ENCODE results near the gene ZNF391. TPM values are rescaled to one million over a fixed set of nuclear protein-coding genes. Genes with fewer than 3 reads are reported as not detected.
"Not testable (repeated sequence)": the region's sequence is repeated elsewhere in the genome, so short reads cannot be mapped to it uniquely, and the experiment has no call there.

Gene ZNF391
- total RNA-seq, 1 donor from 2014 or later: 1.7 TPM

DNA sequence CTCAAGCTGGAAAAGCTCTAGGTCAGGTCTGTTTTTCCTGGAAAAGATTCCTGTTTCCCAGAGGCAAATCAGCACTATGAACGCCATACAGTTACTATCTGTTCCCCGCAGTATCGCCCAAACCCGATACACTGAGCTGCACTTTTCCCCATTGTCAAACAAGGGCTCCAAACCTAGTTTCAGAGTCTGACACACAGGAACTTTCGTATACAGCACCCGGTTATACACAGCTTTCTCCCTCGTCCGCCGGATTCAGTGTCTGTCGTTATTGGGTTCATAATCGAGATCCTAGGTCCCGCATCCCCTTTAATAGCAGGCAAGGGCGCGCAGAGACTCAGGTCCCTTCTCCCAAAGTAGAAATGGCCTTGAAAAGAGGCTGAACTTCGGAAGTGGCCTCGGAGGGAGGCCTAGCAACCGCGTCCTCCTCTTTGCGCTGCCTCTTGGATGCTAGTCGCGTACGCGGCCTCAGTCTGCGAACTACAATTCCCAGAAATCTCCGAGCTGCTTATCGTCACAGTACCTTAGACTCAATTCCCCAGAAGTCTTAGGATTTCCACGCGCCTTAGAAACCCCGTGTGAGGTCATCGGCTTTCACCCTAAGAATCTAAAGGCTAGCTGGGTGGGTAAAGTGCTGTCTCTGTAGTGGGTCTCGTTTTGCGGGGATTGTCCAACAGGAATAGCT lies 34.2 kb downstream of the ZNF391 start:
- DNase-seq (ENCODE audit: low spot score): peak; percentile 1

GRCh38 chr6:27424851-27425250 lies 36.3 kb downstream of the ZNF391 start:
- not testable (repeated sequence) for DNase-seq (ENCODE audit: low spot score)

- no peak for DNase-seq (ENCODE audit: low spot score)
Observed at GRCh38 chr6:27426045-27426620, 37.6 kb downstream of the ZNF391 start.

GRCh38 chr6:27428502-27428901 lies 39.9 kb downstream of the ZNF391 start:
- no peak for DNase-seq (ENCODE audit: low spot score)

GRCh38 chr6:27428966-27429365 lies 40.4 kb downstream of the ZNF391 start:
- no peak for DNase-seq (ENCODE audit: low spot score)

- no peak for DNase-seq (ENCODE audit: low spot score)
Observed at GRCh38 chr6:27433714-27434113, 45.2 kb downstream of the ZNF391 start.

GRCh38 chr6:27439371-27439770 lies 50.8 kb downstream of the ZNF391 start:
- DNase-seq (ENCODE audit: low spot score): no peak

GRCh38 chr6:27441001-27441400 lies 52.4 kb downstream of the ZNF391 start:
- DNase-seq (ENCODE audit: low spot score): no peak

GRCh38 chr6:27442932-27443331 lies 54.4 kb downstream of the ZNF391 start:
- no peak for DNase-seq (ENCODE audit: low spot score)

DNA sequence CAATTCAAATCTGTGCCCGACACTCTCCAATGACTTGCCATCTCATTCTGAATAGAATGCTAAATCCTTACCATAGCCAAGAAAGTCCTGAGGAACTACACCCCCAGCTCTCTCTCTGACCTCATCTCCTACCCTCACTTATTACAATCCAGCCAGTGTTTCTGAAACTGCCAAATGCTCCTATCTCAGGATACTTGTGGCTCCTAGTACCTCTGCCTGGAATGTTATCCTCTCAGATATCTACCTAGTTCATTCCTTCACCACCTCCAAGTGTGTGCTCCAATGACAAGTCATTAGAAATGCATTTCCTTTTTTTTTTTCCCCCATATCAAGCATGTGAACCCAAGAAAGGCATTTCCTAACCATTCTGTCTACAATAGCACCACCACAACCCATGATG lies 59.9 kb downstream of the ZNF391 start:
- DNase-seq (ENCODE audit: low spot score): no peak

GRCh38 chr6:27451660-27452390 lies 63.3 kb downstream of the ZNF391 start:
- DNase-seq (ENCODE audit: low spot score): no peak

GRCh38 chr6:27452496-27452897 lies 63.9 kb downstream of the ZNF391 start:
- DNase-seq (ENCODE audit: low spot score): no peak

Other genes with a start within 250 kb of the ZNF391 start
- not detected for gene PRSS16, start 141.1 kb upstream of the ZNF391 start, total RNA-seq (ENCODE audit: insufficient read depth, low replicate concordance)
- not detected for gene POM121L2, start 76.5 kb upstream of the ZNF391 start, total RNA-seq (ENCODE audit: insufficient read depth, low replicate concordance)
- 24.6 TPM for gene ZNF184, start 84.3 kb downstream of the ZNF391 start, total RNA-seq (ENCODE audit: insufficient read depth, low replicate concordance)